ENCODE results near the gene SERHL2.
"Not testable (repeated sequence)": the region's sequence is repeated elsewhere in the genome, so short reads cannot be mapped to it uniquely, and the experiment has no call there.

Gene SERHL2

DNA sequence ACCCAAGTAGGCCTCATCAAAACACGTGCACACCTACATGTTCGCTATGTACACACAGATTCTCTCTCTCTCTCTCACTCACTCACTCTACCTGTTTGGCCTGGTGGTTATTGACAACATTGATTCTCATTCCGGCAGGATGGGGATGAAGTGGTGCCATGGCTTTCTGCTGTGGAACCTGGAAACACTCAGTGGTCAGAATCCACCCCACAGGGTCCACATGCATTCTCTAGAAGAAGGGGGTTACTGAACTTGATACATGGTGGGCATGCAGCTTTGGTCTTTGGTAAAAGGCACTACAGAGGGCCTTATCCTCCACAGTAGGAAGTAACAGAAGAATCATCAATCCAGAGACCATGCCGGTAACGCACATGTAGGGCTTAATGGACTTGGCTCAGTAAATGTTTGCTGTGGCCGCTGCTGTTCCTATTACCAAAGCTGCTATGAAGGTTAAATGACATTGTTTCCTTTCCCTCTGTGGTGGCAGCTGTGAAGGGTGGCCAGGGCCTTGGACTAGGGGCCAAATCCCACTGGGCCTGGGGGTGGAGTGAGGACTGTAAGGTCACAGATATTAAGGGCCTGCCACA lies 48.2 kb downstream of the SERHL2 start:
- in situ Hi-C loops (cut with HindIII; ENCODE audit: low sequenced_read_pairs): no loop called here
- TF ChIP-seq, protein P1, sequence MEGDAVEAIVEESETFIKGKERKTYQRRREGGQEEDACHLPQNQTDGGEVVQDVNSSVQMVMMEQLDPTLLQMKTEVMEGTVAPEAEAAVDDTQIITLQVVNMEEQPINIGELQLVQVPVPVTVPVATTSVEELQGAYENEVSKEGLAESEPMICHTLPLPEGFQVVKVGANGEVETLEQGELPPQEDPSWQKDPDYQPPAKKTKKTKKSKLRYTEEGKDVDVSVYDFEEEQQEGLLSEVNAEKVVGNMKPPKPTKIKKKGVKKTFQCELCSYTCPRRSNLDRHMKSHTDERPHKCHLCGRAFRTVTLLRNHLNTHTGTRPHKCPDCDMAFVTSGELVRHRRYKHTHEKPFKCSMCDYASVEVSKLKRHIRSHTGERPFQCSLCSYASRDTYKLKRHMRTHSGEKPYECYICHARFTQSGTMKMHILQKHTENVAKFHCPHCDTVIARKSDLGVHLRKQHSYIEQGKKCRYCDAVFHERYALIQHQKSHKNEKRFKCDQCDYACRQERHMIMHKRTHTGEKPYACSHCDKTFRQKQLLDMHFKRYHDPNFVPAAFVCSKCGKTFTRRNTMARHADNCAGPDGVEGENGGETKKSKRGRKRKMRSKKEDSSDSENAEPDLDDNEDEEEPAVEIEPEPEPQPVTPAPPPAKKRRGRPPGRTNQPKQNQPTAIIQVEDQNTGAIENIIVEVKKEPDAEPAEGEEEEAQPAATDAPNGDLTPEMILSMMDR (IDR thresholded peaks at IDR 0.05; ENCODE audit: low read depth, low read length): no peak
- no peak overlapping the region for H3K4me3 ChIP-seq (ENCODE audit: low read depth, low read length)
- DNase-seq (ENCODE audit: low read depth, low spot score): no peak

DNA sequence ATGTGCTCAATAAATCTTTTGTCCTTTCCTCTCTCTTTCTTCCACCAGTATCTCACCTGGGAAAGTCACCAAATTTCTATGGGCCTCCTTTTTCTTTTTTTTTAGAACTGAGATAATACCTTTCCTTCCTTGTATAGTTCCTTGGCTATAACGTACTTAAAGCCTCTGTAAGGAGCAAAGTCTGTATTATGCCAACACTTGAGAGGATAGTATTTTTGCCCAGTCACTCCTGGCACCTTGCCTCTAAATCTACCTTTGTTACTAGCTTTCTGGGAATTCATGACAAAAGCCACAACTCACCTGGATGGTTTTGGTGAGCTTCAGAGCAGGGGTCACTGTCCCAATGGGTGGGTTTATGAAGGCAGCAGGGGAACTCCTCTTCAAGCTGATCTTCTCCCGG lies 48.7 kb downstream of the SERHL2 start:
- in situ Hi-C loops (cut with HindIII; ENCODE audit: low sequenced_read_pairs): no loop called here
- DNase-seq (ENCODE audit: low read depth, low spot score): no peak
- TF ChIP-seq, protein P1 (IDR thresholded peaks at IDR 0.05; ENCODE audit: low read depth, low read length): no peak
- H3K4me3 ChIP-seq (ENCODE audit: low read depth, low read length): no peak overlapping the region

DNA sequence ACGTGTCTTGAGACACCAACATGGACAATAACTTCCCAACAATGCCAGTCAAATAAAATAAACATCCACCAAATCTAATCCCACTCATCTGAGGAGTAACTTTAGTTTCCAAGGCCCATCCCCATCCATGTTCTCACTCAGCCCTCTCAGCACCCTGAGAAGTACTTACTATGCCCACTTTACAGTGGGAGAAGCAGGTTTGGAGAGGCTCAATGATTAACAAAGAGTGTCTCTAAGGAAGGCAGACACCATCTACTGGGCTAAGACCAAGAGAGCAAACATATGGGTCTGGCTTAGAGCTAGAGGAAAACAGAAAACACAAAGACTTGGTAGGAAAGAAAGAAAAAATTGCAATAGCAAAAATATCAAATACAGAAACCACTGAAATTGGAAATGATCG lies 49.7 kb downstream of the SERHL2 start:
- DNase-seq (ENCODE audit: low read depth, low spot score): no peak
- in situ Hi-C loops (cut with HindIII; ENCODE audit: low sequenced_read_pairs): no loop called here
- TF ChIP-seq, protein P1 (IDR thresholded peaks at IDR 0.05; ENCODE audit: low read depth, low read length): no peak
- no peak overlapping the region for H3K4me3 ChIP-seq (ENCODE audit: low read depth, low read length)

GRCh38 chr22:42604403-42604802 lies 50.6 kb downstream of the SERHL2 start:
- no peak overlapping the region for H3K4me3 ChIP-seq (ENCODE audit: low read depth, low read length)
- no peak for DNase-seq (ENCODE audit: low read depth, low spot score)
- TF ChIP-seq, protein P1 (IDR thresholded peaks at IDR 0.05; ENCODE audit: low read depth, low read length): no peak
- in situ Hi-C loops (cut with HindIII; ENCODE audit: low sequenced_read_pairs): no loop called here

GRCh38 chr22:42607641-42608040 lies 53.9 kb downstream of the SERHL2 start:
- in situ Hi-C loops (cut with HindIII; ENCODE audit: low sequenced_read_pairs); H3K4me3 ChIP-seq (ENCODE audit: low read depth, low read length); DNase-seq (ENCODE audit: low read depth, low spot score): not testable (repeated sequence)

DNA sequence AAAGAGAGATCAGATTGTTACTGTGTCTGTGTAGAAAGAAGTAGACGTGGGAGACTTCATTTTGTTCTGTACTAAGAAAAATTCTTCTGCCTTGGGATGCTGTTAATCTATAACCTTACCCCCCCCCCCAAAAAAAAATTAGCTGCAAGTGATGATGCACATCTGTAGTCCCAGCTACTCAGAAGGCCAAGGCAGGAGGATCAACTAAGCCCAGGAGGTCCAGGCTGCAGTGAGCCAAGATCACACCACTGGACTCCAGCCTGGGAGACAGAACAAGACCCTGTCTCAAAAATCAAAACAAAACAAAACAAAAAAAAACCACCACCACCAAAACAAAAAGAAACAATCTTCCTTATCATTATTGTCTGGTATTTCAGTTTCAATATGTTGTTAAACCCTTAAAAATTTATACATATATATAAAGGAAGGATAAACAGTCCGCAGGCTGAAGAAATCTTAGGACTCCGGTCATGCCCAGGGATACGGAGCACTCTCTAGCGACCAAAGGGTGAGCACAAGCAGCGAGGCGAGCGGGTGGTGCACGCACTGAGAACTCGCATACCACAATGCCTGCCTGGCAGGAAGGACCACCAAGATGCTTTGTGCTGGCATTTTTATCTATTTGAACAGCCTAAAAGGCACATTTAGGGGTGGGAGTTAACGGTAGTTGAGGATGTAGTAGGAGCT lies 54.5 kb downstream of the SERHL2 start:
- in situ Hi-C loops (cut with HindIII; ENCODE audit: low sequenced_read_pairs): no loop called here
- H3K4me3 ChIP-seq (ENCODE audit: low read depth, low read length): peak overlapping the region; percentile 20
- TF ChIP-seq, protein P1 (IDR thresholded peaks at IDR 0.05; ENCODE audit: low read depth, low read length): no peak
- DNase-seq (ENCODE audit: low read depth, low spot score): no peak

DNA sequence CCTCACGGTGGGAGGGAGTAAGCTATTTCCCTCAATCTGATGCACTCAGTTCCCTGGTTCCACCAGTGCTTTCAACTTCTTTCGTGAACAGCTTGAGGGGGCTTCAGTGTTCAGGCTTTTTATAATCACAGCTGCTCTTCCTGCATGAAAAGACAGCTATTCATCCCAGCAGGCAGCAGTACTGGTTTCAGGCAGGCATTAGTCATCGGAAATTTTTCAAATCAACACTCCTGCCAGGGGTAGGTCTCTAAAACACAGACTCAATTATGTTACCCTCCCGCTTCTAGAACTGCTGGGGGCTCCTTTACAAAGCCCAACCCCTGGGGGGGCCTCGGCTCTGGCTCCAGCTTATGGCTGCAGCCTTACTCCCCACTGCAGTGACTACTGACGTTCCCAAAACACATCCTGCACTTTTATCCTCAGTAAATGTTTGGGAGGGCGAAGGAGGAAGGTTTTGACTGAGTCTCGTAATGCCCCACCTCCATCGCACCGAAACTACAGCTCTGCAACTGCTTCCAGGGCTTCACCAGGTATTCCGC lies 55.1 kb downstream of the SERHL2 start:
- peak; percentile 81 for DNase-seq (ENCODE audit: low read depth, low spot score)
- in situ Hi-C loops (cut with HindIII; ENCODE audit: low sequenced_read_pairs): no loop called here
- TF ChIP-seq, protein P1 (IDR thresholded peaks at IDR 0.05; ENCODE audit: low read depth, low read length): no peak
- peak overlapping the region; percentile 20 for H3K4me3 ChIP-seq (ENCODE audit: low read depth, low read length)
